Gastroesophageal sphincter (tissue), 4 donors: ENCODE results near the gene CASQ2. TPM values are rescaled to one million over a fixed set of nuclear protein-coding genes. Genes with fewer than 3 reads are reported as not detected.

ENCODE experiments used
- ATAC-seq: fragments of 150-250 bp; one replicate; pipeline ENCODE4 v1.9.1; 2016; ENCODE audit warnings: mild to moderate bottlenecking, moderate library complexity
- H3K27ac ChIP-seq, 4 donors: fragments of 200-600 bp; sonication (generic) in 3 of 4; 1 replicate in 3 of 4; 2 replicates in 1 of 4; pipeline ENCODE4 v1.5.1; 2016 to 2019
- H3K27me3 ChIP-seq: fragments of 200-600 bp; sonication (generic); one replicate; pipeline ENCODE4 v1.5.1; 2019
- H3K36me3 ChIP-seq, 2 donors: fragments of 200-600 bp; sonication (generic); one replicate each; pipeline ENCODE4 v1.5.1; 2019; ENCODE audit warnings: control low read depth in 1 of 2
- H3K4me1 ChIP-seq, 3 donors: fragments of 200-600 bp; sonication (generic); 1 replicate in 2 of 3; 2 replicates in 1 of 3; pipeline ENCODE4 v1.5.1; 2016 to 2019; ENCODE audit warnings: control low read depth in 2 of 3
- H3K4me3 ChIP-seq, 2 donors: fragments of 200-600 bp; sonication (generic); one replicate each; pipeline ENCODE4 v1.5.1; 2019; ENCODE audit warnings: mild to moderate bottlenecking in 1 of 2, moderate library complexity in 1 of 2
- H3K9me3 ChIP-seq, 3 donors: fragments of 200-600 bp; sonication (generic); one replicate each; pipeline ENCODE4 v1.5.1; 2017 to 2019; ENCODE audit warnings: control low read depth in 2 of 3
- CTCF ChIP-seq, 4 experiments: fragments of 200-600 bp in 2 of 4; fragments of 450-650 bp in 2 of 4; sonication (generic) in 1 of 4; IDR thresholded peaks; one replicate each; pipeline ENCODE4 v1.5.1; 2017 to 2019; ENCODE audit warnings: antibody characterized with exemption in 4 of 4, mild to moderate bottlenecking in 2 of 4, moderate library complexity in 2 of 4
- EP300 ChIP-seq: sonication (generic); formaldehyde crosslinking; IDR thresholded peaks from one replicate; pipeline ENCODE4 v1.6.1; 2017; ENCODE audit warnings: antibody characterized with exemption, mild to moderate bottlenecking
- POLR2A ChIP-seq, 2 donors: fragments of 450-650 bp; IDR thresholded peaks; one replicate each; pipeline ENCODE4 v1.6.1; 2017; ENCODE audit warnings: antibody characterized with exemption in 2 of 2, mild to moderate bottlenecking in 2 of 2, moderate library complexity in 1 of 2
- POLR2AphosphoS5 ChIP-seq: sonication (generic); formaldehyde crosslinking; IDR thresholded peaks from one replicate; pipeline ENCODE4 v1.6.1; 2017; ENCODE audit warnings: antibody characterized with exemption
- WGBS, 2 donors: methylation state at CpG; one replicate each; pipeline ENCODE4 v1.1.5; 2018; ENCODE audit warnings: low coverage in 1 of 2; 5-methylcytosine and 5-hydroxymethylcytosine counted together
- total RNA-seq, 4 donors: library from RNA; depleted of rRNA; stranded (reverse); fragments of >200 nt; gene quantifications; one replicate each; pipeline ENCODE4 v1.1.0, GENCODE V29; 2016

Gene CASQ2
- total RNA-seq, 4 donors from 2014 or later = 86.2 to 147 (median 133) TPM

- WGBS, 2 donors = 55 to 65% methylated on average over 3 to 6 of the region's 8 CpGs
These were observed 12.8 kb downstream of the CASQ2 start for GRCh38 chr1:115755456-115756370.

GRCh38 chr1:115753830-115754229 lies 14.7 kb downstream of the CASQ2 start:
- no peaks in the 10 kb centered on the region for H3K36me3 ChIP-seq
- H3K27ac ChIP-seq = peak overlapping the region; percentile 11 to 53 (median 36)
- no peak for ATAC-seq
- H3K4me1 ChIP-seq = peaks cover 0 to 98% (median 15%) of the 10 kb centered on the region in 3 donors
- WGBS, 2 donors = 29% methylated on average over 5 of the region's 8 CpGs; no CpG with 5 or more reads in 1 of the 2 donors
- TF ChIP-seq POLR2A (IDR thresholded peaks at IDR 0.05) (no peak), EP300 (no peak), CTCF (IDR thresholded peaks at IDR 0.05) (no peak), POLR2AphosphoS5 (peak; percentile 45)
- no peak overlapping the region for H3K4me3 ChIP-seq
- H3K9me3 ChIP-seq = no peaks in the 10 kb centered on the region
- no peaks in the 10 kb centered on the region for H3K27me3 ChIP-seq

More at GRCh38 chr1:115755456-115756370, 12.8 kb downstream of the CASQ2 start:
- Histone ChIP-seq H3K9me3 (no peaks in the 10 kb centered on the region), H3K36me3 (peaks cover 0 to 3% of the 10 kb centered on the region in 2 donors), H3K27me3 (no peaks in the 10 kb centered on the region), H3K4me3 (no peak overlapping the region), H3K27ac (peak overlapping the region in 3 of 4 donors; percentile 35 to 53 (median 47)), H3K4me1 (peaks cover 0 to 79% (median 8%) of the 10 kb centered on the region in 3 donors)
- TF ChIP-seq EP300 (no peak), POLR2A (IDR thresholded peaks at IDR 0.05) (no peak), POLR2AphosphoS5 (no peak), CTCF (IDR thresholded peaks at IDR 0.05) (no peak)
- no peak for ATAC-seq

GRCh38 chr1:115753361-115753760 lies 15.2 kb downstream of the CASQ2 start:
- H3K36me3 ChIP-seq = no peaks in the 10 kb centered on the region
- peak overlapping the region in 2 of 4 donors; percentile 47 to 53 for H3K27ac ChIP-seq
- no peak for ATAC-seq
- H3K27me3 ChIP-seq = no peaks in the 10 kb centered on the region
- no peak for TF ChIP-seq POLR2AphosphoS5
- no peak for TF ChIP-seq CTCF (IDR thresholded peaks at IDR 0.05)
- no peak for TF ChIP-seq EP300
- no peak for TF ChIP-seq POLR2A (IDR thresholded peaks at IDR 0.05)
- H3K4me3 ChIP-seq = no peak overlapping the region
- H3K9me3 ChIP-seq = no peaks in the 10 kb centered on the region
- 100% methylated on average over 1 to 2 of the region's 7 CpGs for WGBS, 2 donors
- peaks cover 0 to 99% (median 15%) of the 10 kb centered on the region in 3 donors for H3K4me1 ChIP-seq

GRCh38 chr1:115748401-115749150 lies 19.9 kb downstream of the CASQ2 start:
- Histone ChIP-seq H3K27me3 (no peaks in the 10 kb centered on the region), H3K4me3 (no peak overlapping the region), H3K36me3 (peaks cover 0 to 6% of the 10 kb centered on the region in 2 donors), H3K4me1 (peaks cover 0 to 58% (median 15%) of the 10 kb centered on the region in 3 donors), H3K9me3 (no peaks in the 10 kb centered on the region), H3K27ac (peak overlapping the region; percentile 68 to 72 (median 70))
- no peak for TF ChIP-seq EP300
- no peak for TF ChIP-seq POLR2A (IDR thresholded peaks at IDR 0.05)
- TF ChIP-seq CTCF (IDR thresholded peaks at IDR 0.05) = no peak
- TF ChIP-seq POLR2AphosphoS5 = peak; percentile 60
- 21 to 30% methylated on average over 2 to 5 of the region's 5 CpGs for WGBS, 2 donors
- peak; percentile 43 for ATAC-seq
